Ovary (tissue), 9 donors: ENCODE results near the gene DLG1. TPM values are rescaled to one million over a fixed set of nuclear protein-coding genes. Genes with fewer than 3 reads are reported as not detected.

Source experiments
- DNase-seq, 5 donors: peaks; one replicate each; pipeline ENCODE4 v3.0.0-alpha.2; 2019 to 2020
- H3K27ac ChIP-seq, 2 donors: fragments of 200-600 bp; one replicate each; pipeline versions ENCODE4 v1.5.1 to v1.8.0; 2019 to 2022
- H3K27me3 ChIP-seq: fragments of 200-600 bp; one replicate; pipeline ENCODE4 v1.8.0; 2022
- H3K36me3 ChIP-seq: fragments of 200-600 bp; sonication (generic); one replicate; pipeline ENCODE4 v1.5.1; 2019
- H3K4me1 ChIP-seq: one replicate; pipeline ENCODE4 v1.8.1; 2013; ENCODE audit warnings: mild to moderate bottlenecking, moderate library complexity; ENCODE audit not compliant: insufficient read depth
- H3K4me3 ChIP-seq: fragments of 200-600 bp; sonication (generic); one replicate; pipeline ENCODE4 v1.5.1; 2017
- H3K9me3 ChIP-seq, 2 donors: fragments of 200-600 bp in 1 of 2; sonication (generic) in 1 of 2; one replicate each; pipeline versions ENCODE4 v1.5.1 to v1.8.1; 2013 to 2019; ENCODE audit warnings: mild to moderate bottlenecking in 1 of 2, moderate library complexity in 1 of 2
- CTCF ChIP-seq, 3 donors: fragments of 450-650 bp in 2 of 3; fragments of 200-600 bp in 1 of 3; IDR thresholded peaks; one replicate each; pipeline versions ENCODE4 v1.5.1 to v1.8.0; 2016 to 2022; ENCODE audit warnings: antibody characterized with exemption in 3 of 3, mild to moderate bottlenecking in 1 of 3
- EP300 ChIP-seq: sonication (generic); formaldehyde crosslinking; IDR thresholded peaks from one replicate; pipeline ENCODE4 v1.6.1; 2017; ENCODE audit warnings: antibody characterized with exemption
- POLR2A ChIP-seq: fragments of 450-650 bp; IDR thresholded peaks from one replicate; pipeline ENCODE4 v1.6.1; 2017; ENCODE audit warnings: antibody characterized with exemption, mild to moderate bottlenecking, moderate library complexity
- WGBS, 3 donors: extraction: QIAGEN DNeasy Blood & Tissue Kit in 1 of 3; methylation state at CpG; one replicate each; pipeline versions ENCODE4 v1.1.5 to v1.1.7; 2013 to 2017; 5-methylcytosine and 5-hydroxymethylcytosine counted together
- intact Hi-C, 4 donors: fragments of 100-400 bp; cut with DNase I; formaldehyde crosslinking; loops; one replicate each; pipeline versions ENCODE4 v1.11.0 to v1.15.1; 2022 to 2023
- polyA plus RNA-seq, 2 donors: library from polyadenylated mRNA; stranded (reverse); fragments of 200-250 nt in 1 of 2; fragments of 350-450 nt in 1 of 2; fragmentation: Illumina TruSeq in 1 of 2; extraction: RNeasy Lipid Tissue Mini Kit (QIAGEN cat#74804) in 1 of 2; gene quantifications; one replicate each; pipeline ENCODE4 v1.2.3, GENCODE V29; 2013 to 2014
- total RNA-seq, 7 donors: library from RNA; depleted of rRNA in 2 of 7; stranded (reverse); fragments of >200 nt in 2 of 7; fragmentation: NEBNext Ultra II Directional in 3 of 7; extraction: Animal tissue kit (Norgen Biotek cat#: 25700) in 3 of 7; gene quantifications; one replicate each; pipeline versions ENCODE4 v1.1.0 to v1.2.4, GENCODE V29; 2016 to 2023
- donor health status: DM: no; HTN: no; CAD: no; lungs with moderate emphysema.
- donor health status: DM: no; HTN: no; CAD: no.
- donor health status: Bipolar disorder and iron deficiency.
- donor health status: DM: yes; HTN: yes; CAD: no.
- donor health status: DM: no; HTN: no; CAD: no.
- donor health status: DM: yes; HTN: yes; CAD: no.

Gene DLG1
- total and polyA plus RNA-seq, 9 donors = 20.5 to 99.1 (median 62.5) TPM

DNA sequence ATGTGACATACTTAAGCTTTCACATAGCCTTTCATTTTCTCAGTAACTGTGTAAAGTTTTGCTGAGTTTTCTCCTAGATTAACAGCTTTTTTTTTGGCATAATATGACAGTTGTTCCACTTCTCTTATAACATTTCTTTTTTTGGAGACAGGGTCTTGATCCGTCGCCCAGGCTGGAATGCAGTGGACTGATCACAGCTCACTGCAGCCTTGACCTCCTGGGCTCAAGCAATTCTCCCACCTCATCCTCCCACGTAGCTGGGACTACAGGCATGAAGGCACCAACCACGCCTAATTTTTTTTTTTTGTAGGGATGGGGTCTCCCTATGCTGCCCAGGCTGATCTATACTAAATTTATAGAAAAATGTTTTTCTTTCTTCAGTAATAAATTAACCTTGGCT lies 30.1 kb downstream of the DLG1 start:
- intact Hi-C loops = no loop called here
- TF ChIP-seq POLR2A (no peak), EP300 (no peak), CTCF (IDR thresholded peaks at IDR 0.05) (no peak)
- DNase-seq = peak; percentile 21 to 69 (median 57)

GRCh38 chr3:197266331-197266730 lies 32.1 kb downstream of the DLG1 start:
- intact Hi-C loops = no loop called here
- 98 to 99% (median 98%) methylated on average over 4 of the region's 4 CpGs for WGBS, 3 donors
- no peak for TF ChIP-seq CTCF (IDR thresholded peaks at IDR 0.05)
- no peak for TF ChIP-seq EP300
- TF ChIP-seq POLR2A = no peak

More for the DNA sequence above, 30.1 kb downstream of the DLG1 start:
- H3K27me3 ChIP-seq = no peaks in the 10 kb centered on the region
- H3K4me3 ChIP-seq = no peak overlapping the region
- H3K9me3 ChIP-seq = no peaks in the 10 kb centered on the region
- no peak overlapping the region for H3K27ac ChIP-seq
- no peaks in the 10 kb centered on the region for H3K36me3 ChIP-seq
- H3K4me1 ChIP-seq = peaks cover 3% of the 10 kb centered on the region
- WGBS, 3 donors = 8 to 13% (median 8%) methylated on average over 4 of the region's 4 CpGs

DNA sequence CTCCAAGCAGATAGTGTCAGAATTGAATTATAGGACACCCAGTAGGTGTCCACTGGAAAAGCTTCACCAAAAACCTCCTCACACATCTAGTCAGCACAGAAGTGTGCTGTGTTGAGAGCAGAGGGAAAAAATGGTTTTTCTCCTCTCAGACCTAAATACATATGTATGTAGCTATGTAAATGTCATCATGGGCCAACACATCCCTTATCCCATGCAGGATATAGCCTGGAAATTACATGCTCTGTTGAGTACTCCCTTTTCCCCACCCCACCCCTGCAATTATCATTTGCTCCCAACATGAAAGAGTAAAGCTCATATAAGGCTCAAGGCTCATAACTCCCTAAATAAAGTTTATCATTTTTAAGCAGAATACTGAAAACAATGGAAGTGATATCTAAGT lies 35.7 kb downstream of the DLG1 start:
- H3K36me3 ChIP-seq = no peaks in the 10 kb centered on the region
- H3K9me3 ChIP-seq = no peaks in the 10 kb centered on the region
- intact Hi-C loops = loop anchor here in 1 of 4 donors (5.0 kb wide), 1 partner anchor 250 kb away; no protein-coding TSS in a partner anchor
- H3K4me1 ChIP-seq = peaks cover 2% of the 10 kb centered on the region
- H3K4me3 ChIP-seq = no peak overlapping the region
- H3K27ac ChIP-seq = no peak overlapping the region
- no peak for DNase-seq
- TF ChIP-seq POLR2A (no peak), EP300 (no peak), CTCF (IDR thresholded peaks at IDR 0.05) (no peak)
- no peaks in the 10 kb centered on the region for H3K27me3 ChIP-seq

More at GRCh38 chr3:197266331-197266730, 32.1 kb downstream of the DLG1 start:
- Histone ChIP-seq H3K4me3 (no peak overlapping the region), H3K27ac (no peak overlapping the region), H3K36me3 (no peaks in the 10 kb centered on the region), H3K9me3 (no peaks in the 10 kb centered on the region), H3K4me1 (peaks cover 3% of the 10 kb centered on the region), H3K27me3 (no peaks in the 10 kb centered on the region)
- no peak for DNase-seq

GRCh38 chr3:197261164-197261509 lies 37.3 kb downstream of the DLG1 start:
- Histone ChIP-seq H3K4me1 (peaks cover 2% of the 10 kb centered on the region), H3K27ac (no peak overlapping the region), H3K9me3 (no peaks in the 10 kb centered on the region), H3K4me3 (no peak overlapping the region), H3K36me3 (no peaks in the 10 kb centered on the region), H3K27me3 (no peaks in the 10 kb centered on the region)
- intact Hi-C loops = loop anchor here in 1 of 4 donors (5.0 kb wide), 1 partner anchor 251 kb away; no protein-coding TSS in a partner anchor
- no peak for TF ChIP-seq POLR2A
- TF ChIP-seq EP300 = no peak
- no peak for TF ChIP-seq CTCF (IDR thresholded peaks at IDR 0.05)
- 95 to 100% (median 96%) methylated on average over 1 of the region's 1 CpG for WGBS, 3 donors
- DNase-seq = no peak
